ENCODE data around the gene PACSIN2.

PACSIN2 gene

GRCh38 chr22:42964994-42965699 lies 49.8 kb downstream of the PACSIN2 start:
- H4K20me1 ChIP-seq (ENCODE audit: insufficient read depth, low read length) = no peaks in the 10 kb centered on the region

GRCh38 chr22:42963231-42963595 lies 51.7 kb downstream of the PACSIN2 start:
- TF ChIP-seq EZH2 (optimal IDR thresholded peaks at IDR 0.05; ENCODE audit: low read depth, low read length) = no peak
- no peak for TF ChIP-seq EZH2phosphoT487 (IDR thresholded peaks at IDR 0.05; ENCODE audit: low read length)
- TF ChIP-seq CTCF (IDR thresholded peaks at IDR 0.05; ENCODE audit: low read length) = no peak
- Histone ChIP-seq H2AFZ (ENCODE audit: low read length) (no peak overlapping the region), H3K27me3 (replicated peaks; ENCODE audit: insufficient read depth, low read length) (no peaks in the 10 kb centered on the region), H3K4me1 (ENCODE audit: low read length) (no peaks in the 10 kb centered on the region), H3K9me3 (replicated peaks; ENCODE audit: insufficient read depth, low read length) (no peaks in the 10 kb centered on the region), H3K36me3 (replicated peaks; ENCODE audit: insufficient read depth, low read length) (no peaks in the 10 kb centered on the region), H3K4me2 (ENCODE audit: low read depth, low read length) (no peak overlapping the region), H3K9ac (ENCODE audit: low read length) (no peak overlapping the region), H3K27ac (ENCODE audit: low read length) (no peak overlapping the region), H3K79me2 (ENCODE audit: low read length) (no peaks in the 10 kb centered on the region), H3K4me3 (ENCODE audit: low read length) (no peak overlapping the region), H4K20me1 (ENCODE audit: insufficient read depth, low read length) (no peaks in the 10 kb centered on the region), H3K9me2 (replicated peaks; ENCODE audit: insufficient read depth, low read length) (no peaks in the 10 kb centered on the region), H3F3A (ENCODE audit: insufficient read depth, low read length) (no peaks in the 10 kb centered on the region)
- no peak for DNase-seq

More at GRCh38 chr22:42964994-42965699, 49.8 kb downstream of the PACSIN2 start:
- Histone ChIP-seq H3K9me3 (replicated peaks; ENCODE audit: insufficient read depth, low read length) (no peaks in the 10 kb centered on the region), H3F3A (ENCODE audit: insufficient read depth, low read length) (no peaks in the 10 kb centered on the region), H3K9ac (ENCODE audit: low read length) (no peak overlapping the region), H3K9me2 (replicated peaks; ENCODE audit: insufficient read depth, low read length) (no peaks in the 10 kb centered on the region), H3K4me3 (ENCODE audit: low read length) (no peak overlapping the region), H2AFZ (ENCODE audit: low read length) (no peak overlapping the region), H3K36me3 (replicated peaks; ENCODE audit: insufficient read depth, low read length) (no peaks in the 10 kb centered on the region), H3K79me2 (ENCODE audit: low read length) (no peaks in the 10 kb centered on the region), H3K4me2 (ENCODE audit: low read depth, low read length) (no peak overlapping the region), H3K4me1 (ENCODE audit: low read length) (no peaks in the 10 kb centered on the region), H3K27me3 (replicated peaks; ENCODE audit: insufficient read depth, low read length) (no peaks in the 10 kb centered on the region), H3K27ac (ENCODE audit: low read length) (no peak overlapping the region)
- TF ChIP-seq EZH2phosphoT487 (IDR thresholded peaks at IDR 0.05; ENCODE audit: low read length) (no peak), CTCF (IDR thresholded peaks at IDR 0.05; ENCODE audit: low read length) (no peak), EZH2 (optimal IDR thresholded peaks at IDR 0.05; ENCODE audit: low read depth, low read length) (no peak)
- no peak for DNase-seq

GRCh38 chr22:42962295-42963230 lies 52.4 kb downstream of the PACSIN2 start:
- no peak for DNase-seq
- no peaks in the 10 kb centered on the region for H3K4me1 ChIP-seq (ENCODE audit: low read length)
- H3K4me3 ChIP-seq (ENCODE audit: low read length) = no peak overlapping the region
- H3K79me2 ChIP-seq (ENCODE audit: low read length) = no peaks in the 10 kb centered on the region
- TF ChIP-seq CTCF (IDR thresholded peaks at IDR 0.05; ENCODE audit: low read length) = no peak
- no peak for TF ChIP-seq EZH2phosphoT487 (IDR thresholded peaks at IDR 0.05; ENCODE audit: low read length)
- no peak for TF ChIP-seq EZH2 (optimal IDR thresholded peaks at IDR 0.05; ENCODE audit: low read depth, low read length)
- H3K9me2 ChIP-seq (replicated peaks; ENCODE audit: insufficient read depth, low read length) = no peaks in the 10 kb centered on the region
- no peaks in the 10 kb centered on the region for H3K27me3 ChIP-seq (replicated peaks; ENCODE audit: insufficient read depth, low read length)
- no peak overlapping the region for H3K4me2 ChIP-seq (ENCODE audit: low read depth, low read length)
- H3K27ac ChIP-seq (ENCODE audit: low read length) = no peak overlapping the region
- H2AFZ ChIP-seq (ENCODE audit: low read length) = no peak overlapping the region
- H3K9me3 ChIP-seq (replicated peaks; ENCODE audit: insufficient read depth, low read length) = no peaks in the 10 kb centered on the region
- no peaks in the 10 kb centered on the region for H3K36me3 ChIP-seq (replicated peaks; ENCODE audit: insufficient read depth, low read length)
- no peaks in the 10 kb centered on the region for H3F3A ChIP-seq (ENCODE audit: insufficient read depth, low read length)
- no peaks in the 10 kb centered on the region for H4K20me1 ChIP-seq (ENCODE audit: insufficient read depth, low read length)
- no peak overlapping the region for H3K9ac ChIP-seq (ENCODE audit: low read length)

Measured in MM.1S (cell line).